Ascending aorta (tissue), 2 donors: ENCODE results near the gene BTBD6. TPM values are rescaled to one million over a fixed set of nuclear protein-coding genes. Genes with fewer than 3 reads are reported as not detected.
A peak's percentile ranks its signal among the peaks of the same experiment; 100 is the strongest.

Experiments
- DNase-seq, 2 donors: peaks; one replicate each; pipeline ENCODE4 v3.0.0-alpha.2; 2019; ENCODE audit warnings: low spot score in 2 of 2
- H3K27ac ChIP-seq, 2 donors: fragments of 200-600 bp; sonication (generic); one replicate each; pipeline ENCODE4 v1.5.1; 2016 to 2017; ENCODE audit warnings: mild to moderate bottlenecking in 1 of 2
- H3K27me3 ChIP-seq: fragments of 200-600 bp; sonication (generic); one replicate; pipeline ENCODE4 v1.5.1; 2017
- H3K36me3 ChIP-seq, 2 donors: fragments of 200-600 bp; sonication (generic); one replicate each; pipeline ENCODE4 v1.5.1; 2016
- H3K4me1 ChIP-seq, 2 donors: fragments of 200-600 bp; sonication (generic); one replicate each; pipeline ENCODE4 v1.5.1; 2016 to 2017; ENCODE audit warnings: mild to moderate bottlenecking in 1 of 2
- H3K4me3 ChIP-seq, 2 donors: fragments of 200-600 bp; sonication (generic); one replicate each; pipeline ENCODE4 v1.5.1; 2016 to 2017; ENCODE audit warnings: mild to moderate bottlenecking in 1 of 2
- H3K9me3 ChIP-seq, 2 donors: fragments of 200-600 bp; sonication (generic); one replicate each; pipeline ENCODE4 v1.5.1; 2016
- intact Hi-C: fragments of 100-400 bp; cut with DNase I; formaldehyde crosslinking; loops from one replicate; pipeline ENCODE4 v1.15.1; 2023
- total RNA-seq: library from RNA; depleted of rRNA; stranded (reverse); fragments of >200 nt; gene quantifications from one replicate; pipeline ENCODE4 v1.1.0, GENCODE V29; 2016
- TF ChIP-seq, protein P1 (sequence below), 3 experiments: fragments of 200-600 bp in 2 of 3; fragments of 450-650 bp in 1 of 3; sonication (generic) in 2 of 3; IDR thresholded peaks; one replicate each; pipeline ENCODE4 v1.5.1; 2016 to 2019; ENCODE audit warnings: antibody characterized with exemption in 3 of 3, mild to moderate bottlenecking in 1 of 3, moderate library complexity in 1 of 3

BTBD6 gene
- 80.1 TPM for total RNA-seq

GRCh38 chr14:105248368-105249181 lies at the start of gene BTBD6:
Gene BTBD6 (plus strand): TSS chr14:105248533. CDS start chr14:105248712, 179 bp downstream.
- Histone ChIP-seq H3K4me1 (peaks cover 4 to 17% of the 10 kb centered on the region in 2 donors), H3K9me3 (no peaks in the 10 kb centered on the region), H3K36me3 (peaks cover 12 to 35% of the 10 kb centered on the region in 2 donors), H3K4me3 (peak within 1 kb of the TSS; percentile 72), H3K27me3 (no peaks in the 10 kb centered on the region), H3K27ac (peak within 1 kb of the TSS; percentile 84 to 88)
- TF ChIP-seq, protein P1, sequence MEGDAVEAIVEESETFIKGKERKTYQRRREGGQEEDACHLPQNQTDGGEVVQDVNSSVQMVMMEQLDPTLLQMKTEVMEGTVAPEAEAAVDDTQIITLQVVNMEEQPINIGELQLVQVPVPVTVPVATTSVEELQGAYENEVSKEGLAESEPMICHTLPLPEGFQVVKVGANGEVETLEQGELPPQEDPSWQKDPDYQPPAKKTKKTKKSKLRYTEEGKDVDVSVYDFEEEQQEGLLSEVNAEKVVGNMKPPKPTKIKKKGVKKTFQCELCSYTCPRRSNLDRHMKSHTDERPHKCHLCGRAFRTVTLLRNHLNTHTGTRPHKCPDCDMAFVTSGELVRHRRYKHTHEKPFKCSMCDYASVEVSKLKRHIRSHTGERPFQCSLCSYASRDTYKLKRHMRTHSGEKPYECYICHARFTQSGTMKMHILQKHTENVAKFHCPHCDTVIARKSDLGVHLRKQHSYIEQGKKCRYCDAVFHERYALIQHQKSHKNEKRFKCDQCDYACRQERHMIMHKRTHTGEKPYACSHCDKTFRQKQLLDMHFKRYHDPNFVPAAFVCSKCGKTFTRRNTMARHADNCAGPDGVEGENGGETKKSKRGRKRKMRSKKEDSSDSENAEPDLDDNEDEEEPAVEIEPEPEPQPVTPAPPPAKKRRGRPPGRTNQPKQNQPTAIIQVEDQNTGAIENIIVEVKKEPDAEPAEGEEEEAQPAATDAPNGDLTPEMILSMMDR (IDR thresholded peaks at IDR 0.05): no peak
- intact Hi-C loops: loop anchor here (10.0 kb wide), 5 partner anchors 66 to 574 kb away; partner anchors contain the start of genes AHNAK2, CRIP2, MTA1 and PACS2
- DNase-seq: peak; percentile 37 to 91

- H3K4me1 ChIP-seq: peaks cover 0 to 14% of the 10 kb centered on the region in 2 donors
- H3K9me3 ChIP-seq: no peaks in the 10 kb centered on the region
- peaks cover 8% of the 10 kb centered on the region for H3K27me3 ChIP-seq
- DNase-seq: no peak
- no peaks in the 10 kb centered on the region for H3K36me3 ChIP-seq
- intact Hi-C loops: no loop called here
- TF ChIP-seq, protein P1 (IDR thresholded peaks at IDR 0.05): no peak
- H3K27ac ChIP-seq: no peak overlapping the region
- H3K4me3 ChIP-seq: no peak overlapping the region
These were observed 49.7 kb upstream of the BTBD6 start for GRCh38 chr14:105198588-105198987.

GRCh38 chr14:105199093-105199492 lies 49.2 kb upstream of the BTBD6 start:
- TF ChIP-seq, protein P1 (IDR thresholded peaks at IDR 0.05): no peak
- H3K36me3 ChIP-seq: no peaks in the 10 kb centered on the region
- no peaks in the 10 kb centered on the region for H3K9me3 ChIP-seq
- H3K4me3 ChIP-seq: no peak overlapping the region
- intact Hi-C loops: no loop called here
- H3K27me3 ChIP-seq: peaks cover 8% of the 10 kb centered on the region
- no peak for DNase-seq
- H3K4me1 ChIP-seq: peaks cover 0 to 16% of the 10 kb centered on the region in 2 donors
- H3K27ac ChIP-seq: no peak overlapping the region

DNA sequence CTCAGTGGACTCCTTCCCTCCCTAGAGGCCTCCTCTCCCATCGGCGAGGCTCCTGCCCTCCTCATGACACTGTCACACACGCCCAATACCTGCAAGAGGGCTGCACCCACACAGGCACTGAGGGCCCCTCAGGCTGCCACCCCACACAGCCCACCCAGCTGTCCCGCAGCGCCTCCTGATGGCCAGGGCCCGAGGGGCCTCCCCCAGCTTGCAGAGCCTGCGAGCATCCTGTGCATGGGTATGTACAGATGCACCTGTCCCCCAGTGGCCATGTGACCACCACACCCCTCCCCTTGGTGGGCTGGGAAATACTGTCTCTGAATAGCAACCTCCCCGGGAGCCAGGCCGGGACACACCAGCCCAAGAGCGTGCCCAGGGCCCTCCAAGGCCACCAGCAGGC lies 48.3 kb upstream of the BTBD6 start:
- intact Hi-C loops: loop anchor here (5.0 kb wide), 1 partner anchor 108 kb away; no protein-coding TSS in a partner anchor
- Histone ChIP-seq H3K4me1 (peaks cover 0 to 26% of the 10 kb centered on the region in 2 donors), H3K9me3 (no peaks in the 10 kb centered on the region), H3K36me3 (no peaks in the 10 kb centered on the region), H3K27me3 (peaks cover 8% of the 10 kb centered on the region), H3K27ac (no peak overlapping the region), H3K4me3 (no peak overlapping the region)
- DNase-seq: no peak
- TF ChIP-seq, protein P1 (IDR thresholded peaks at IDR 0.05): no peak

DNA sequence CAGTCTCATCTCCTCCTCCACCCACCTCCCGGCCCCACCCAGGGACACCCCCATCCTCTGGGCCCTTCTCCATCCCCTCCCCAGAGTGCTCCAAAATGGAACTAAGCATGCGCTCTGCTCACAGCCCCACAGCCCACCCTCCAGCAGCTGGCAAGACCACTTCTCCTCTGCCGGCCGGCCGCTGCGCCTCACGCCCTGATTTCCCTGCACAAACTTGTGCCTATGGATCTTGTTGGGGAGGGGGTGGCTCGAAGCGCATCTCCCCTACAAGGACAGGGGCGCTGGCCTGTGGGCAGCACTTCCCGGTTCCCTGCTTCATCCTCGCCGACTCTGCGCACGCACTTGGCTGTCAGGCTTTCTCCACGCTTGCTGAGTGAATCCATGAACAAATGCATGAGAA lies 47.7 kb upstream of the BTBD6 start:
- TF ChIP-seq, protein P1 (IDR thresholded peaks at IDR 0.05): no peak
- H3K36me3 ChIP-seq: no peaks in the 10 kb centered on the region
- intact Hi-C loops: loop anchor here (5.0 kb wide), 1 partner anchor 108 kb away; no protein-coding TSS in a partner anchor
- peaks cover 8% of the 10 kb centered on the region for H3K27me3 ChIP-seq
- no peak overlapping the region for H3K4me3 ChIP-seq
- H3K9me3 ChIP-seq: no peaks in the 10 kb centered on the region
- DNase-seq: no peak
- H3K27ac ChIP-seq: no peak overlapping the region
- H3K4me1 ChIP-seq: peaks cover 3 to 32% of the 10 kb centered on the region in 2 donors
